ENCODE results near the gene CRTAP.
"Not testable (repeated sequence)": the region's sequence is repeated elsewhere in the genome, so short reads cannot be mapped to it uniquely, and the experiment has no call there.

The CRTAP gene

GRCh38 chr3:33113772-33114621, at the start of gene CRTAP:
CRTAP (plus strand) TSS chr3:33114014; CDS start chr3:33114078, 64 bp downstream.
- peak; percentile 58 to 83 (median 68) for DNase-seq (ENCODE audit: low read depth in 3 of 3, low spot score in 1 of 3)

GRCh38 chr3:33064929-33065328, 48.9 kb upstream of the CRTAP start:
- no peak for DNase-seq (ENCODE audit: low read depth in 3 of 3, low spot score in 1 of 3)

GRCh38 chr3:33067484-33067883, 46.3 kb upstream of the CRTAP start:
- no peak for DNase-seq (ENCODE audit: low read depth in 3 of 3, low spot score in 1 of 3)

GRCh38 chr3:33069862-33070261, 44.0 kb upstream of the CRTAP start:
- not testable (repeated sequence) for DNase-seq (ENCODE audit: low read depth in 3 of 3, low spot score in 1 of 3)

GRCh38 chr3:33071181-33071580, 42.6 kb upstream of the CRTAP start:
- no peak for DNase-seq (ENCODE audit: low read depth in 3 of 3, low spot score in 1 of 3)

- DNase-seq (ENCODE audit: low read depth in 3 of 3, low spot score in 1 of 3): no peak
Observed at GRCh38 chr3:33071946-33072345, 41.9 kb upstream of the CRTAP start.

GRCh38 chr3:33074217-33075067, 39.4 kb upstream of the CRTAP start:
- DNase-seq (ENCODE audit: low read depth in 3 of 3, low spot score in 1 of 3): peak in 2 of 3 donors; percentile 50 to 54

- DNase-seq (ENCODE audit: low read depth in 3 of 3, low spot score in 1 of 3): no peak
Observed at GRCh38 chr3:33075995-33076394, 37.8 kb upstream of the CRTAP start.

- DNase-seq (ENCODE audit: low read depth in 3 of 3, low spot score in 1 of 3): no peak
Observed at GRCh38 chr3:33076952-33077351, 36.9 kb upstream of the CRTAP start.

- DNase-seq (ENCODE audit: low read depth in 3 of 3, low spot score in 1 of 3): no peak
Observed at GRCh38 chr3:33077976-33078375, 35.8 kb upstream of the CRTAP start.

GRCh38 chr3:33079813-33080212, 34.0 kb upstream of the CRTAP start:
- not testable (repeated sequence) for DNase-seq (ENCODE audit: low read depth in 3 of 3, low spot score in 1 of 3)

- no peak for DNase-seq (ENCODE audit: low read depth in 3 of 3, low spot score in 1 of 3)
Observed at GRCh38 chr3:33081812-33082211, 32.0 kb upstream of the CRTAP start.

GRCh38 chr3:33083958-33084357, 29.9 kb upstream of the CRTAP start:
- no peak for DNase-seq (ENCODE audit: low read depth in 3 of 3, low spot score in 1 of 3)

- DNase-seq (ENCODE audit: low read depth in 3 of 3, low spot score in 1 of 3): no peak
Observed at GRCh38 chr3:33088691-33089090, 25.1 kb upstream of the CRTAP start.

GRCh38 chr3:33089515-33089914, 24.3 kb upstream of the CRTAP start:
- no peak for DNase-seq (ENCODE audit: low read depth in 3 of 3, low spot score in 1 of 3)

GRCh38 chr3:33091746-33092145, 22.1 kb upstream of the CRTAP start:
- no peak for DNase-seq (ENCODE audit: low read depth in 3 of 3, low spot score in 1 of 3)

GRCh38 chr3:33092496-33093254, 21.1 kb upstream of the CRTAP start:
- DNase-seq (ENCODE audit: low read depth in 3 of 3, low spot score in 1 of 3): no peak

GRCh38 chr3:33093847-33094246, 20.0 kb upstream of the CRTAP start:
- no peak for DNase-seq (ENCODE audit: low read depth in 3 of 3, low spot score in 1 of 3)

GRCh38 chr3:33095436-33095835, 18.4 kb upstream of the CRTAP start:
- no peak for DNase-seq (ENCODE audit: low read depth in 3 of 3, low spot score in 1 of 3)

- peak in 1 of 3 donors; percentile 25 for DNase-seq (ENCODE audit: low read depth in 3 of 3, low spot score in 1 of 3)
Observed at GRCh38 chr3:33096093-33096868, 17.5 kb upstream of the CRTAP start.

Measured in stimulated activated CD4-positive, alpha-beta T cell treated with anti-CD3 and anti-CD28 coated beads, TNF-alpha, amount 100 ng/mL, for 1 hour (primary cell).